Measurements from ENCODE around the gene GZMM.

The GZMM gene

GRCh38 chr19:535017-535835, 8.6 kb upstream of the GZMM start:
- DNase-seq = no peak

DNA sequence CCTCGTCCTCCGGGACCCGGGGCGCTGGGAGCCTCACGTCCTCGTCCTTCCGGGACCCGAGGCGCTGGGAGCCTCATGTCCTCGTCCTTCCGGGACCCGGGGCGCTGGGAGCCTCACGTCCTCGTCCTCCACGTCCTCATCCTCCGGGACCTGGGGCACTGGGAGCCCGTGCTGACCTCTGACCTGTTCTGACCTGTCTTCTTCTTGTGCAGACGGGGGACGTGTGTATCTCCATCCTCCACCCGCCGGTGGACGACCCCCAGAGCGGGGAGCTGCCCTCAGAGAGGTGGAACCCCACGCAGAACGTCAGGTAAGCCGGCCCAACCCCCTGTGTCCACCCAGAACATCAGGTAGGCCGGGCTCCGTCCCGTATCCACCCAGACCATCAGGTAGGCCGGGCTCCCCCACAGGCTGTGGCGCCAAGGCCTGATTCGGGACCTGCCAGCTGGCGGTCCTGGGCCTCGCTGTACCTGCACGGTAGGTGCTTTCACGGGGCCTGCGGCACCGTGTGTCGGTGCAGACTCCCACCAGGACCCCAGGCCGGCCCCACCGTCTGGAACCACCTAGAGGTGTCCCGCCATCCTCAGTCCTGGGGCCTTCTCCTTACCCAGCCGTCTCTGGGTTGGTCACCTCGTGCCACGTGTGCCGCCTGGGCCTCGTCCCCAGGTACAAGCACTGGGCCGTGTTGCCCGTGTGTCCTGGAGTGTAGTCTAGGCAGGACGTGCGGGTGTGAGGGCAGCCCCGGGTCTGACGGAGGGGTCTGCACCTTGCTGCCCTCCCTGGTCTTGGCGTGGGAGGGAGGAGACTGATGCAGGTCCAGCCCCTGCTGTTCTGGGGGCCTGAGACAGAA, 7.6 kb upstream of the GZMM start:
- DNase-seq = no peak

DNA sequence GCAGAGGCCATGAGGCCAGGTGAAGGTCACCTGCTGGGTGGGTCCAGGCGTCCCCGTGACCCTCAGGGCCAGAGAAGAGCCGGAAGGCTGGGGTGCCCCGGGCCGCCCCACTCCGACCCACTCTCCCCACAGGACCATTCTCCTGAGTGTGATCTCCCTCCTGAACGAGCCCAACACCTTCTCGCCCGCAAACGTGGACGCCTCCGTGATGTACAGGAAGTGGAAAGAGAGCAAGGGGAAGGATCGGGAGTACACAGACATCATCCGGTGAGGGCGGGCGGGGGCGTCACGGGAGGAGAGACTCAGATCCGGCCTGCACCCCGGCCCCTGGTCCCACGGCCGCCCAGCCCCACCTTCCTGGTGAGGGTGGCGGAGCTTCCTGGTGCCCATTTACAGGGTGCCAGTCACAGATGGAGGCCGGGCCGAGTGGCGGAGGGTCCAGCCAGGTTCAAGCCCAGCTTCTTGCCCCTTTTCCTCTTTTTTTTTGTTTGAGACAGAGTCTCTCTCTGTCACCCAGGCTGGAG, 6.9 kb upstream of the GZMM start:
- DNase-seq = no peak

DNA sequence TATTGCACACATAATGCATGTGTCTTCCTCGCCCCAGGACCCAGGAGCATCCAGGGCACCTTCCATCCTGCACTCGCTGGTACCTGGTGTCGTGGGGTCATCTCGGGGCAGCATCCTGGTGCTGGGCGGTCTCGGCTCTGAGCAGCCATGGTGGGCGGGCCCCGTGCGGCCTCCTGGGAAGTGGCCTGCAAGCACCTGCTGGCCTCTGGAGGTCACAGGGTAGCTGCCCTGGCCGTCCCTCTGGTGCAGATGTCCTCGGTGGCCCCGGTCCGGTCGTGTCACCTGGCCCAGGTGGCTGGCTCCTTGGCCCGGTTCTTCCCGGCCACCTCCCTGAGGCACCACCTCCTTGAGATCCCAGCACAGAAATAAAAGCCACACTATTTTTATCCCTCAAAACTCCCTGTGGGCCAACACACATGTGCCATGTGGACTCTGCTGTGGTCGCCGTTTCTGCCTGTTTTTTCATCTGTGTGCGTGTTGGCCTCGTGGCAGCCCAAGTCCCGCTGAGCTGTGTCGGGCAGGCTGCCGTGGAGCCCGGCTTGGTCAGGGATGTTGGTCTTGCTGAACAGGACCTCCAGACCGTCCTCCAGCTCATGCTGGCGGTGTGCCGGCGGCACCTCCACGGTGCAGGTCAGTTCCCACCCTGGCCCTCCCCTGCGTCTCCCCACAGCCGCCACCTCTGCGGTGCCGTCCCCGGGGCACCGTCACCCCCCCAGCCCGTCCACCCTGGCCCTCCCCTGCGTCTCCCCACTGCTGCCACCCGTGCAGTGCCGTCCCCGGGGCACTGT, 5.0 kb upstream of the GZMM start:
- DNase-seq = no peak

- no peak for DNase-seq
Measured at GRCh38 chr19:539429-540030, 4.3 kb upstream of the GZMM start.

DNA sequence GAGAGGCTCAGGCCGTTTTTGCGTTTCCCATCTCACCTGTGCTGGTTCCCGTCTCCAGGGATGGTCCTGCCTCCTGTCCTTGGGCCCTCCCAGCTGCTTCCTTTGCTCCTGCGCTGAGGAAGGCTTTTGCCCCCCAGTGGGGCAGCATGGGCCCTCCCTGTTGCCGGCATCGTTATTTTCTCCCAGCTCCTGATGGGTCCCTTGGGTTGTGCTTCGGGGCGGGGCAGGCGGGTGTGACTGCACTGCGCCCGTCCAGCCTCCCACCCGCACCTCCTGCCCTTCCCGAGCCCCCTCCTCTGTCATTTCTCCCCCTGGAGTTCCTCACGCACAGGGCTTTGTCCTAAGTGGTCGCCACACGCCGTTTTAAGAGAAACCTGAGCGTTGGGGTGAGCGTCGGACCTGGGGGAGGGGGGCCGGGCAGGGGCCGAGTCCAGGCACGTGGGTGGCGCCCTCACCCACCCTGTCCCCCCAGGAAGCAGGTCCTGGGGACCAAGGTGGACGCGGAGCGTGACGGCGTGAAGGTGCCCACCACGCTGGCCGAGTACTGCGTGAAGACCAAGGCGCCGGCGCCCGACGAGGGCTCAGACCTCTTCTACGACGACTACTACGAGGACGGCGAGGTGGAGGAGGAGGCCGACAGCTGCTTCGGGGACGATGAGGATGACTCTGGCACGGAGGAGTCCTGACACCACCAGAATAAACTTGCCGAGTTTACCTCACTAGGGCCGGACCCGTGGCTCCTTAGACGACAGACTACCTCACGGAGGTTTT, 2.8 kb upstream of the GZMM start:
- DNase-seq = no peak

GRCh38 chr19:541699-542098, 2.2 kb upstream of the GZMM start:
- no peak for DNase-seq

DNA sequence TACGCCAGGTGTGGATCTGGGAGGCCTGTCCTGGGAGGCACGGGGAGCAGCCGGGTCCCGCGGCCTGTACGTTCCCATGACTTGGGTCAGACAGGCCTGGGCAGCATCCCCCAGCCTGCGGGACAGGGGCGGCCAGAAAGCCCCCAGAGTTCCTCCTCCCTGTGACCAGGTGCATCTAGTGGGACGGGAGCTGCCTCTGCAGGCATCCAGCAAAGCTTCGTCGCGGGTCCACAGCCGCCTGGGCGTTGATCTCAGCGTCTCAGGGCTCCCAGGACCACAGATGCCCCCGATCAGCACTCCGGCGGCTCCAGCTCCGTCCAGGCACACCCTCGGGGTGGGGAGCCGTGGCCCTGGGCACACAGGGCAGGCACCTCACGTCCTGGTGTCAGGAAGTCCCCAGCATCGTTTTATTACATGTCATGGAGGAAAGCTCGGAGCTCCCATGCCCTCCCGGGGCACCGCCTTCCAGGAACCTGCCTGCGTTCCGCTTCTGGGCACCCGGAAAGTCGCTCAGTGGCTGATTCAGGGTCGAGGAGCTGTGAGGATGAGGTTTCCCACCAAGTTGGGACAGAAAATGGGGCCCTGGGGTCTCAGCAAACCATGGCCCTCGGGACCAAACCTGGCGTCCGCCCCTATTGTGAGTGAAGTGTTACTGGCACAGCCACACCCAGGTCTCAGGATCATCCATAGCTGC, 1.5 kb upstream of the GZMM start:
- no peak for DNase-seq

DNA sequence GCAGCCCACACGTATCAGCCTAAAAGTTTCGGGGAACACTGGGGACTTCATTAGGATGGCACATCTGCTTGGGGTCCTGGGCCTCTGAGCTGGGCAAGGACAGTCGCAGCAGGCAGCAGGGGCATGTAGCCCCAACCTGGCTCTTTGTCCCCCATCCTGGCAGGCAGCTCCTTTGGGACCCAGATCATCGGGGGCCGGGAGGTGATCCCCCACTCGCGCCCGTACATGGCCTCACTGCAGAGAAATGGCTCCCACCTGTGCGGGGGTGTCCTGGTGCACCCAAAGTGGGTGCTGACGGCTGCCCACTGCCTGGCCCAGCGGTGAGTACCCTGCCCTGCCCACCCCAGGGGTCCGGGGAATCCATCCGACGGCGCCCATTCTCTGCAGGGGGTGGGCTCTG, 3.3 kb downstream of the GZMM start:
- DNase-seq = no peak

- no peak for DNase-seq
Measured at GRCh38 chr19:547836-548720, 4.2 kb downstream of the GZMM start.

- no peak for DNase-seq
Measured at GRCh38 chr19:548886-549830, 5.3 kb downstream of the GZMM start.

- no peak for DNase-seq
Measured at GRCh38 chr19:554817-555216, 11.0 kb downstream of the GZMM start.

- DNase-seq = no peak
Measured at GRCh38 chr19:555474-555808, 11.6 kb downstream of the GZMM start.

GRCh38 chr19:556611-557382, 12.9 kb downstream of the GZMM start:
- no peak for DNase-seq

GRCh38 chr19:558770-559439, 15.1 kb downstream of the GZMM start:
- DNase-seq = no peak

GRCh38 chr19:560121-560520, 16.3 kb downstream of the GZMM start:
- DNase-seq = no peak

DNA sequence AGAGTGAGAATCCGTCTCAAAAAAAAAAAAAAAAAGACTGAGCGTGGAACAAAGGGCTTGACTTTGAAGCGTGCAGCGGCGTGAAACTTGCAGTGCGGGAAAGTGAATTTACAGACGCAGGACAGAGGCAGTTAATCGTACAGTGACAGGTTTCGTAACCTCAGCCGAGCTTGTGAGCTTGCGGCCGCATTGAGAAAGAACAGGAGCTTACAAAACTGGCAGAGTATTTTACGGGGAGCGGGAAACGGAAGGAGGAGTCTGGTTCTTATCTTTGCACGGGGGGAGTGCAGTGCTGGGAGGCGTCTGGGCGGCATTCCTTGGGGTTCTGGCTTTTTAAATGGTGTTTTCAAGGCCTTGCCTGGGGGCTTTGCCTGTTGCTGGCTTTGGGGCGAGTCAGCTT, 22.6 kb downstream of the GZMM start:
- DNase-seq = no peak

All from right kidney (tissue), 1 donor.